OCI-LY1 (cell line): ENCODE results near the gene SSC5D.
"Not testable (repeated sequence)": the region's sequence is repeated elsewhere in the genome, so short reads cannot be mapped to it uniquely, and the experiment has no call there.

Experiments
- H2AFZ ChIP-seq: fragments of 200-600 bp; sonication (generic), shearing (Covaris generic); 2 replicates; pipeline ENCODE4 v1.6.0; 2014; ENCODE audit warnings: antibody characterized with exemption, mild to moderate bottlenecking, low read length
- H3F3A ChIP-seq: fragments of 200-600 bp; sonication (generic), shearing (Covaris generic); 2 replicates; pipeline ENCODE4 v1.6.0; 2014; ENCODE audit warnings: mild to moderate bottlenecking, antibody characterized with exemption, low read length, moderate library complexity; ENCODE audit not compliant: insufficient read depth
- H3K27ac ChIP-seq: fragments of 200-600 bp; sonication (generic); 2 replicates; pipeline ENCODE4 v1.5.1; 2014; ENCODE audit warnings: low read length, mixed run types, mild to moderate bottlenecking, low read depth; ENCODE audit not compliant: poor library complexity, severe bottlenecking
- H3K27me3 ChIP-seq: fragments of 200-600 bp; sonication (generic); 2 replicates; pipeline ENCODE4 v1.6.0; 2014; ENCODE audit warnings: antibody characterized with exemption, mild to moderate bottlenecking, low read length, moderate library complexity; ENCODE audit not compliant: insufficient read depth
- H3K36me3 ChIP-seq: fragments of 200-600 bp; sonication (generic); 2 replicates; pipeline ENCODE4 v1.6.1; 2014; ENCODE audit warnings: mild to moderate bottlenecking, antibody characterized with exemption, low read length, moderate library complexity, mixed read lengths; ENCODE audit not compliant: insufficient read depth
- H3K4me1 ChIP-seq: fragments of 200-600 bp; sonication (generic); 2 replicates; pipeline ENCODE4 v1.5.1; 2014; ENCODE audit warnings: mild to moderate bottlenecking, low read length, moderate library complexity; ENCODE audit not compliant: insufficient read depth, severe bottlenecking
- H3K4me2 ChIP-seq: fragments of 200-600 bp; sonication (generic), shearing (Covaris generic); 2 replicates; pipeline ENCODE4 v1.6.1; 2014; ENCODE audit warnings: low read length
- H3K4me3 ChIP-seq: fragments of 200-600 bp; sonication (generic); 2 replicates; pipeline ENCODE4 v1.5.1; 2014; ENCODE audit warnings: low read length, low read depth, mild to moderate bottlenecking, mixed read lengths; ENCODE audit not compliant: poor library complexity, severe bottlenecking
- H3K79me2 ChIP-seq: fragments of 200-600 bp; shearing (Covaris generic); 2 replicates; pipeline ENCODE4 v1.6.1; 2016; ENCODE audit warnings: mixed run types, low read length, mixed read lengths; ENCODE audit not compliant: insufficient read depth
- H3K9ac ChIP-seq: fragments of 200-600 bp; sonication (generic), shearing (Covaris generic); 2 replicates; pipeline ENCODE4 v1.6.1; 2014; ENCODE audit warnings: mild to moderate bottlenecking, low read length, mixed read lengths
- H3K9me2 ChIP-seq: fragments of 200-600 bp; sonication (generic), shearing (Covaris generic); 2 replicates; pipeline ENCODE4 v1.6.1; 2014; ENCODE audit warnings: low read depth, mild to moderate bottlenecking, low read length, mixed read lengths
- H3K9me3 ChIP-seq: fragments of 200-600 bp; shearing (Covaris generic); 2 replicates; pipeline ENCODE4 v1.6.1; 2014; ENCODE audit warnings: low read length, mixed read lengths
- H4K20me1 ChIP-seq: fragments of 200-600 bp; sonication (generic), shearing (Covaris generic); 2 replicates; pipeline ENCODE4 v1.6.0; 2016; ENCODE audit warnings: mild to moderate bottlenecking, low read length; ENCODE audit not compliant: insufficient read depth
- EZH2 ChIP-seq: fragments of 200-600 bp; sonication (generic), shearing (Covaris generic); IDR thresholded peaks from 2 replicates; pipeline ENCODE4 v1.8.0; 2017; ENCODE audit warnings: borderline replicate concordance, mixed run types, mild to moderate bottlenecking, antibody characterized with exemption, low read length, moderate library complexity, mixed read lengths
- TF ChIP-seq, protein P1 (sequence below): fragments of 200-600 bp; sonication (generic), shearing (Covaris generic); IDR thresholded peaks from 2 replicates; pipeline ENCODE4 v1.5.1; 2017; ENCODE audit warnings: mild to moderate bottlenecking, antibody characterized with exemption, low read length, moderate library complexity, mixed read lengths

SSC5D gene

DNA sequence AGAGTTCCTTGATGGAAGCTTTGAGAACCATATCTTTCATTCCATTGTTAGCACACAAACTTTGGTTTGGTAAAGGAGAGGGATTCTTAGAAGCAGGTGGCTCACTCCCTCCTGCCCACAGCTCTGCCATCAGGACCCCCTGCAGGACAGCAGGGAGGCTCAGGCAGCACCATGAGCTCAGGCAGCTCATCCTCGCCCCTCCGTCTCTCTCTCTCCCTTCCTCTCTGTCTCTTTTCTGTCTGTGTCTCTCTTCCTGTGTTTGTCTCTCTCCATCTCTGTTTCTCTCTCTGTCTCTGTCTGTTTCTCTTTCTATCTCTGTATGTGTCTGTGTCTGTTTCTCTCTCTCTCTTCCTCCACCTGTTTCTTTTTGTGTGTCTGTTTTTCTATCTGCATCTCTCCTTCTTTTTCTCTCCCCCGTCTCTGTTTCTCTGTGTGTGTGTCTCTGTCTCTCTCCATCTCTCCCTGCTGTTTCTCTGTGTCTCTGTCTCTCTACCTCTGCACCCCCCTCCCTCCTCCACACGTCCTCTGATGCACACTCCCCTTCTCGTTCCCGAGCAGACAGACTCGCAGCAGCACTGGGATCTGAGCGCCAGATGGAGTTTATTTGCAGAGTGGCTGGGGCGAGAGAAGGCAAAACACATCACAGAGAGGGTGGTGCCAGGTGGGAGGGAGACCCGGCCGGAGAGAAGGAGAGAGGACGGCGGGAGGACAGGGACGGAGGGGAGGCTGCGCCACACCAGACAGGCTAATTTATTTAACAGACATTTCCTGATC is 40.0 kb downstream of the SSC5D start:
- TF ChIP-seq, protein P1, sequence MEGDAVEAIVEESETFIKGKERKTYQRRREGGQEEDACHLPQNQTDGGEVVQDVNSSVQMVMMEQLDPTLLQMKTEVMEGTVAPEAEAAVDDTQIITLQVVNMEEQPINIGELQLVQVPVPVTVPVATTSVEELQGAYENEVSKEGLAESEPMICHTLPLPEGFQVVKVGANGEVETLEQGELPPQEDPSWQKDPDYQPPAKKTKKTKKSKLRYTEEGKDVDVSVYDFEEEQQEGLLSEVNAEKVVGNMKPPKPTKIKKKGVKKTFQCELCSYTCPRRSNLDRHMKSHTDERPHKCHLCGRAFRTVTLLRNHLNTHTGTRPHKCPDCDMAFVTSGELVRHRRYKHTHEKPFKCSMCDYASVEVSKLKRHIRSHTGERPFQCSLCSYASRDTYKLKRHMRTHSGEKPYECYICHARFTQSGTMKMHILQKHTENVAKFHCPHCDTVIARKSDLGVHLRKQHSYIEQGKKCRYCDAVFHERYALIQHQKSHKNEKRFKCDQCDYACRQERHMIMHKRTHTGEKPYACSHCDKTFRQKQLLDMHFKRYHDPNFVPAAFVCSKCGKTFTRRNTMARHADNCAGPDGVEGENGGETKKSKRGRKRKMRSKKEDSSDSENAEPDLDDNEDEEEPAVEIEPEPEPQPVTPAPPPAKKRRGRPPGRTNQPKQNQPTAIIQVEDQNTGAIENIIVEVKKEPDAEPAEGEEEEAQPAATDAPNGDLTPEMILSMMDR, result no peak
- no peak for TF ChIP-seq EZH2
- Histone ChIP-seq H3K4me3 (no peak overlapping the region), H4K20me1 (no peaks in the 10 kb centered on the region), H3K27me3 (no peaks in the 10 kb centered on the region; the same call in 1 of the 2 replicates), H3K27ac (no peak overlapping the region), H3K4me2 (no peak overlapping the region), H2AFZ (no peak overlapping the region), H3K9me2 (no peaks in the 10 kb centered on the region), H3K36me3 (no peaks in the 10 kb centered on the region), H3F3A (no peaks in the 10 kb centered on the region), H3K79me2 (no peaks in the 10 kb centered on the region), H3K9me3 (no peaks in the 10 kb centered on the region), H3K4me1 (no peaks in the 10 kb centered on the region), H3K9ac (no peak overlapping the region)

DNA sequence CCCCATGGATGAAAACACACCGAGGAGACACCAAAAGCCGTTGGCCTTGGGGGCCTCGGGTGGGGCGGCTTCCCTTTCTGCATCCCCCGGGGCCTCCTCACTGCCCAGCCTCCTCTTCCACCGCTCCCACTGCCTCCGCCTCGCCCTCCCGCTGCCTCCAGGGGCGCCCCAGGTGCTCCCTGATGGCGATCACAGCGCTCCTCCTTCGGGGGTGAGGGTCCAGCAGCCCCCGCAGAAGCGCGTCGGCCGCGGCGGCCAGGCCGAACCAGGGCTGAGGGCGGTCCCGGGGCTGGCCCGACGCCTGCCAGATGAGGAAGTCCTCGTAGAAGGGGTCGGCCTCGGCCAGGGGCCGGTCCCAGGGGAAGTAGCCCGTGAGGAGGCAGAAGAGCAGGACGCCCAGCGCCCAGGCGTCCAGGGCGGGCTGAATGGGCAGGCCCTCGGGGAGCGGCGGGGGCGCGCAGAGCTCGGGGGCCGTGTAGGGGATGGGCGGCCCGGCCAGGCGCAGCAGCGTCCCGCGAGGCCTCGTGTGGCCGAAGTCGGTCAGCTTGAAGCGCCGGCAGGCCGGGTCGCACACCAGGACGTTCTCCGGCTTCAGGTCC is 41.5 kb downstream of the SSC5D start:
- no peak overlapping the region for H3K9ac ChIP-seq
- H3K9me3 ChIP-seq, result no peaks in the 10 kb centered on the region
- H2AFZ ChIP-seq, result no peak overlapping the region
- no peak overlapping the region for H3K4me3 ChIP-seq
- no peak overlapping the region for H3K27ac ChIP-seq
- no peaks in the 10 kb centered on the region for H3K27me3 ChIP-seq
- H3F3A ChIP-seq, result no peaks in the 10 kb centered on the region
- H3K9me2 ChIP-seq, result no peaks in the 10 kb centered on the region
- H3K4me1 ChIP-seq, result no peaks in the 10 kb centered on the region
- no peaks in the 10 kb centered on the region for H4K20me1 ChIP-seq
- no peaks in the 10 kb centered on the region for H3K79me2 ChIP-seq
- H3K4me2 ChIP-seq, result no peak overlapping the region
- H3K36me3 ChIP-seq, result no peaks in the 10 kb centered on the region
- TF ChIP-seq, protein P1, result no peak
- no peak for TF ChIP-seq EZH2

DNA sequence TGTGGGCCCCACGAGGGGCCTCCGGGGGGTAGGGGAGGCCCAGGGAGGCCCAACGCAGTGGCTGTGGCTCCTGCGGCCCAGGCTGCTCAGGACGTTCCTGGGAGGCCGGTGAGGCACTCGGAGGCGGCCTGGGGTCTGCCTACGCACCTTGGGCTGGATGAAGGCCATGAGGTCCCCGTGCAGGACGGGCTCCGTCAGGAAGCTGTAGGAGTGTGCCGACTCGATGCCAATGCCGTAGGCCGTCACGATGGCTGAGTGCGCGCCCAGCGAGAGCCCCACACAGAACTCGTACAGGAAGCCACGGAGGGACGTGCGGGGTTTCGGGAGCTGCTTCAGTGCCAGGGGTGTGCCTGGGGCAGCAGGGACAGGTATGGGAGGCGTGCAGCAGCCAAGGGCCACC is 42.8 kb downstream of the SSC5D start:
- H4K20me1 ChIP-seq, result no peaks in the 10 kb centered on the region
- H3K27me3 ChIP-seq, result no peaks in the 10 kb centered on the region
- H3K9ac ChIP-seq, result no peak overlapping the region
- no peak overlapping the region for H3K27ac ChIP-seq
- no peaks in the 10 kb centered on the region for H3K36me3 ChIP-seq
- no peaks in the 10 kb centered on the region for H3K79me2 ChIP-seq
- no peak overlapping the region for H3K4me3 ChIP-seq
- H3K9me2 ChIP-seq, result no peaks in the 10 kb centered on the region
- H2AFZ ChIP-seq, result no peak overlapping the region
- H3K4me1 ChIP-seq, result no peaks in the 10 kb centered on the region
- no peaks in the 10 kb centered on the region for H3K9me3 ChIP-seq
- no peak overlapping the region for H3K4me2 ChIP-seq
- no peaks in the 10 kb centered on the region for H3F3A ChIP-seq
- TF ChIP-seq, protein P1, result no peak
- no peak for TF ChIP-seq EZH2

DNA sequence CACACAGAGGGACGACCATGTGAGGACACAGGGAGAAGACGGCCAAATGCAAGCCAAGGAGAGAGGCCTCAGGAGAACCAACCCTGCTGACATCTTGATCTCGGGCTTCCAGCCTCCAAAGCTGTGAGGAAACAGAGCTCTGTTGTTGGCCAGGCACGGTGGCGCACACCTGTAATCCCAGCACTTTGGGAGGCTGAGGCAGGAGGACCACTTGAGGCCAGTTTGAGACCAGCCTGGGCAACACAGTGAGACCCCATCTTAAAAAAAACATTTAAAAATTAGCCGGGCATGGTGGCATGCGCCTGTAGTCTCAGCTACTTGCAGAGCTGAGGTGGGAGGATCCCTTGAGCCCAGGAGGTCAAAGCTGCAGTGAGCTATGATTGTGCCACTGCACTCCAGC is 46.0 kb downstream of the SSC5D start:
- not testable (repeated sequence) for H4K20me1 ChIP-seq, H3F3A ChIP-seq, H3K27me3 ChIP-seq, H3K4me2 ChIP-seq, H3K4me1 ChIP-seq, H2AFZ ChIP-seq, H3K9me3 ChIP-seq, H3K4me3 ChIP-seq, H3K79me2 ChIP-seq, H3K9me2 ChIP-seq, H3K9ac ChIP-seq, H3K27ac ChIP-seq, H3K36me3 ChIP-seq
